GM12873 (cell line): ENCODE measurements around the gene SPTBN1.

Experiments
- CTCF ChIP-seq: IDR thresholded peaks from 2 replicates; pipeline ENCODE4 v1.5.1; 2012; ENCODE audit warnings: low read depth, mild to moderate bottlenecking, moderate library complexity, low read length, control low read depth; ENCODE audit not compliant: insufficient read depth; ENCODE audit errors: missing control alignments

Gene SPTBN1

GRCh38 chr2:54523324-54523959 is 67.3 kb downstream of the SPTBN1 start:
- TF ChIP-seq CTCF, result no peak

DNA sequence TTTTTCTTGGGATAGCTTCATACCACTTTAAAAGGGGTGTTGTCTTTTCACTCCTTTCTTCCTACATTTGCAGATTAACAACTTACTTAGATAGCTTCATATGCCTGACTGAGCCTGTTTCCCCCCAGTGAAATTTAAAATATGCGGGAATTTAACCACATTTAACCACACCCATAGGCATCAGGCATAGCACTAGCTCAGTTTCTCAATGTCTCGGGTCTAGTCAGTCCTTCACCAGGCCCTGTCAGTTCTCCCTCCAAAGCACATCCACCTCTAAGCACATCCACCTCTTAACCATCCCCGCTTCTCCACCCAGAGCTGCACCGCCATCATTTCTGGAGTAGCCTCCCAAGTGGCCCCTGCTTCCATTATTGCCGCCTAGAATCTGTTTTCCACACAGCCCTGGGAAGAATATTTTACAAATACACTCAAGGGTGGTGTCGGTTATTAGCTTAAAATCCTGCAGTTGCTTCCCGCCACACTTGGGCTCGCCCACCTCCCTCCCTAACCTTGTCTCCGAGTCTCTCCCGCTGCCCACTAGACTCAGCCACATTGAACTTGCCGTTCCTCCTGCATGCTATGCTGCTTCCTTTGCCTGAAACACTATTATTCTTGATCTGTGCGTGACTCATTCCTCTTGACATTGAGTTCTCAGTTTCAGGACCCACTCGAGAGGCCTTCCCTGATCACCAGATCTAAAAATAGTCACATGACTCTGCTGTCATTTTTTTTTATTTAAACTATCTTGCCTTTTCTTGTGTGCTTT is 68.3 kb downstream of the SPTBN1 start:
- TF ChIP-seq CTCF, result no peak

- TF ChIP-seq CTCF, result no peak
Measured at GRCh38 chr2:54525321-54525720, 69.2 kb downstream of the SPTBN1 start.

- TF ChIP-seq CTCF, result no peak
Measured at GRCh38 chr2:54526226-54526879, 70.2 kb downstream of the SPTBN1 start.

DNA sequence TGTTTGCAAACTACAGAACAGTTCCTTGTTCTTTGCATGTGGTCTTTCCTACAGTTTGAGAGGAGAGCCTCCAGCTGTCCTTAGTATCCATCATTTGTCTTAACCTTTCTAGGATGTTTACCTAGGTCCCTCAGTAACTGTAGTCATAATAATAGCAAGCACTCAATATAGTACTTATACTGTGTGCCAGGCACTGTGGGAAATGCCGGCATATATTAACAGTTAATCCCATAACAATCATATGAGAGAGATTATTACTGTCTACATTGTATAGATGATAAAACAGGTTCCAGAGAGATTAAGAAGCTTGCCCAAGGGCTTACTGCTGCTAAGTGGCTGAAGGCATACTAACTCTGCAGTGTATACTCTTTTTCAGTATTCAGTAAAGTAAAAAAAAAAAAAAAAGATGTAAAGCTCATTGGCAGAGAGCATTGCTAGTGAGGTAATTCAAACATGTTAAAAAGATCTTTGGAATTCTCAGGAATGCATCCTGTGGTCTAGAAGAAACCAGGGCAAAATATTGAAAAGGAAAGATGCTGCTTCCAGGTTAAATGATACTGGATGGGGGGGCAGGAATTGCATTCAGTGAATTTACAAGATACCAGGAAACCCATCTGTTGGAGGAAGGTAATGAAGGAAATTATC is 72.3 kb downstream of the SPTBN1 start:
- no peak for TF ChIP-seq CTCF

DNA sequence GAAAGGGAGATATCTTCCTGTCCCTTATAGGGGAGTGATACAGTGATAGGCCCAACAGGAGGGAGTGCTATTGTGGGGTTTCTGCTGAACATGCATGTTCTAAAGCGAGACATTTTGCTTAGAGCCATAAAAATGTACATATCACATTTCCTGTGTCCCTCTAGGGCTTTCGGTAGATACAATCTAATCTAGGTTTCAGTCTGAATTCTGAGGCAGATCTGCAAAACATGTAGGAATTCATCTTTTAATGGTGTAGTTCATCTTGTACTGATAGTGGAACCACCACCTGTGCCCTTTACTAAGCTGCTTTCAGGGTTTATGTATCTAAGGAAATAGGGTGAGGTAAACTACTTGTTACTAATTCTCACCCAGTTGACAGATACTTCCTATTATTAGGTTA is 73.8 kb downstream of the SPTBN1 start:
- no peak for TF ChIP-seq CTCF

GRCh38 chr2:54531558-54531957 is 75.4 kb downstream of the SPTBN1 start:
- no peak for TF ChIP-seq CTCF
